GM19023 (cell line): ENCODE data around the gene CXCL13.
"Not testable (repeated sequence)": the region's sequence is repeated elsewhere in the genome, so short reads cannot be mapped to it uniquely, and the experiment has no call there.

Source experiments
- ATAC-seq: cut with Tn5 transposase; IDR thresholded peaks from one replicate; pipeline ENCODE4 v1.9.1; 2021; ENCODE audit warnings: mild to moderate bottlenecking, moderate library complexity; ENCODE audit not compliant: unreplicated experiment

CXCL13 gene, protein sequence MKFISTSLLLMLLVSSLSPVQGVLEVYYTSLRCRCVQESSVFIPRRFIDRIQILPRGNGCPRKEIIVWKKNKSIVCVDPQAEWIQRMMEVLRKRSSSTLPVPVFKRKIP

DNA sequence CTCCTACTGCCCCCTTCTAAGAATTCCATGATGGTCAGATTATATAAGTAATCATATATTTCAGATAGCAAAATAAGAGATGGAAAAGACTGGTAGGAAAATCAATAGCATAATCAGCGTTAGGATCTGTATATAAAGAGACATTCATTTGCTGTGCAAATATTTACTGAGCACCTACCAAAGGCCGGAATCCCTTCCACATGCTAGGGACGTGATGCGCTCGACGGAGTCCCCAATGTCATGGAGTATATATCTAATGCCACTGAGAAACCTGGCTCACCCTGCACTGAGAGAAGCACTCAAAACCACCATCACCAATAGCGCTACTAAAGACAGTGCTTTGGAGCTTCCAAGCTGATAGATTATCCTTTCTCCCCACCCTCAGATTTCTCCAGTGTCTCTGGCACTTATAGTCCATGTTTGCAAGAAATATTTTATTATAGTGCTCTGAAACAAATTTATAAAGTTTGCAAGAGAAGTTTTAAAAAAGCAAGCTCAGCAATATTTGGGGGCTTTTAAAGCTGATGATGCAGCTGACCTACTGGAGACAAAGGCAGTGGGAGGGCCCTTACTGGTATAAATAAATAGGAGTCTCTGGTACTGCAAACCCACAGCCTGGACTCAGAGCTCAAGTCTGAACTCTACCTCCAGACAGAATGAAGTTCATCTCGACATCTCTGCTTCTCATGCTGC, at the start of gene CXCL13:
CXCL13 (plus strand) TSS at position 611 of the 693 bp plus-strand sequence; CDS start at position 657, 46 bp downstream.
- ATAC-seq, result no peak

DNA sequence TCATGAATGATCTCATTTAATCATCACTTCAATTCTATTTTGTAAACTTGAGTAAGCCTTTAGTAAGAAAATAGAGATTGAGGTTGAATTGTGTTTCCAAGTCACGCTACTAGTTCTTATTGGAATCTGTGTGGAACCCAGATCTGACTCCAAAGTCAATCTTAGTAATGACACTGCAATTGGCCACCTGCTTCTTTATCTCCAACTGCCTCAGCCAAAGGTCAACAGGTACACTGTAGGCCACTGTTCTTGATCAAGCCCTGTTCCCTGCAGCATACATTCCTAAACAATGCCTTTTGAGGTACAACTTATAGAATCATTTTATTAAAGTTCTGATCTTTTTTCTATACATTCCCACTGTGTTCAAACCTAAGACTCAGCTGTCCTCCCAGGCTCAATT, 45.5 kb upstream of the CXCL13 start:
- no peak for ATAC-seq

DNA sequence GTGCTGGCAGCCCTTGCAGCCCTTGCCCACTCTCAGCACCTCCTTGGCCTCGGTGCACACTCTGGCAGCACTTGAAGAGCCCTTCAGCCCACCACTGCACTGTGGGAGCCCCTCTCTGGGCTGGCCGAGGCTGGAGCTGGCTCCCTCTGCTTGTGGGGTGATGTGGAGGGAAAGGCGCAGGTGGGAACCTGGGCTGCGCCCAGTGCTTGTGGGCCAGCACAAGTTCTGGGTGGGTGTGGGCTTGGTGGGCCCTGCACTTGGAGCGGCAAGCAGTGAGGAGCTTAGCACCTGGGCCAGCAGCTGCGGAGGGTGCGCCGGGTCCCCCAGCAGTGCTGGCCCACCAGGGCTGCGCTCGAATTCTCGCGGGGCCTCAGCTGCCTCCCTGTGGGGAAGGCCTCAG, 43.9 kb upstream of the CXCL13 start:
- not testable (repeated sequence) for ATAC-seq

DNA sequence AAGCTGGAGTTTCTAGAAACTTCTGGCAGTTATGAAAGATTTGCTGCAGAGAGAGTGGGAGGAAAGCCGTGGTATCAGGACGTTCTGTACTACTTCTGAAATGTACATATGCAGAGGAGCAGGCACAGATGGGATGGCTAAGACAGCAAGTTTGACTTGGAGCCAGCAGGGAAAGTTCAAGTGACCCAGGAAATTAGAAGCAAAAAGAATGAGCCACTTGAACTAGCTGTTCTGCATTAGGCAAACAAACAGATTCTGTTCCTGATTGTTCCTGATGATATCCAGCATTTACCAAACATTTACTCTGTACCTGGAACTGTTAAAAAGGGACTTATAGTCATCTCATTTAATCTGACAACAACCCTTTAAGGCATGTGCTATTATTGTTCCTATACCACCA, 41.4 kb upstream of the CXCL13 start:
- no peak for ATAC-seq

DNA sequence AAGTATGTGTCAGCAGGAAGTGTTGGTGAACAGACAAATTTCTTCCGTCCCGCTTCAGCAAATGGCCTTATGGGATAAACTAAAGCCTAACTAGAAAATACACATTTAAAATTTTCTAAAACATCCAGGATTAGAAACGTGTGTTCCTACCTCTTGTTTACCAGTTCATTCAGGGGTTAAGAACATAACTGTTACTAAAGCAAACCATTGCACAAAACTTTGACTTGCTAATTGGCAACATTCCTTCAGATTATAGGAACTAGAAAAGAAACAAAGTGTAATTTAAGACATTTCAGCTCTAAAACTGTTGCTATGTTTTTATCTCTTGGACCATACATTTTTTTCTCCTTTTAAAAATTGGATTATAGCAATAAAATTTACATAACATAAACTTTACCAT, 39.5 kb upstream of the CXCL13 start:
- no peak for ATAC-seq

DNA sequence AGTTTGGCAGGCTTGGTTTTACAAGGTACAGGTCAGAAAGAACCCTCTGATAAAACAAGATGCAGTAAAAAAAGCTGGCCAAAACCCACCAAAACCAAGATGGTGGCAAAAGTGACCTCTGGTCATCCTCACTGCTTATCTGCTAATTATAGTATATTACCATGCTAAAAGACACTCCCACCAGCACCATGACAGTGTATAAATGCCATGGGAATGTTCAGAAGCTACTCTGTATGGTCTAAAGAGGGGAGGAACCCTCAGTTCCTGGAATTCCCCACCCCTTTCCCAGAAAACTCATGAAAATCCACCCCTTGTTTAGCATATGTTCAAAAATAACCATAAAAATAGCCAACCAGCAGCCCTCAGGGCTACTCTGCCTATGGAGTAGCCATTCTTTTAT, 38.1 kb upstream of the CXCL13 start:
- no peak for ATAC-seq

DNA sequence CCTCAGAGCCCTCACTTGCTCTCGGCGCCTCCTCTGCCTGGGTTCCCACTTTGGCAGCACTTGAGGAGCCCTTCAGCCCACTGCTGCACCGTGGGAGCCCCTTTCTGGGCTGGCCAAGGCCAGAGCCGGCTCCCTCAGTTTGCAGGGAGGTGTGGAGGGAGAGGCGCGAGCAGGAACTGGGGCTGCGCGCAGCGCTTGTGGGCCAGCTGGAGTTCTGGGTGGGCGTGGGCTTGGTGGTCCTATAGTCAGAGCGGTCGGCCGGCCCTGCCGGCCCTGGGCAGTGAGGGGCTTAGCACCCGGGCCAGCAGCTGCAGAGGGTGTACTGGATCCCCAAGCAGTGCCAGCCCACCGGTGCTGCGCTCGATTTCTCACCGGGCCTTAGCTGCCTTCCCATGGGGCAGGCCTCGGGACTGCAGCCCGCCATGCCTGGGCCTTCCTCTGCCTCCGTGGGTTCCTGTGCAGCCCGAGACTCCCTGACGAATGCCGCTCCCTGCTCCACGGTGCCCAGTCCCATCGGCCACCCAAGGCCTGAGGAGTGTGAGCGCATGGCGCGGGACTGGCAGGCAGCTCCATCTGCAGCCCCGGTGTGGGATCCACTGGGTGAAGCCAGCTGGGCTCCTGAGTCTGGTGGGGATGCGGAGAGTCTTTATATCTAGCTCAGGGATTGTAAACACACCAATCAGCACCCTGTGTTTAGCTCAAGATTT, 35.0 kb upstream of the CXCL13 start:
- ATAC-seq, result not testable (repeated sequence)

DNA sequence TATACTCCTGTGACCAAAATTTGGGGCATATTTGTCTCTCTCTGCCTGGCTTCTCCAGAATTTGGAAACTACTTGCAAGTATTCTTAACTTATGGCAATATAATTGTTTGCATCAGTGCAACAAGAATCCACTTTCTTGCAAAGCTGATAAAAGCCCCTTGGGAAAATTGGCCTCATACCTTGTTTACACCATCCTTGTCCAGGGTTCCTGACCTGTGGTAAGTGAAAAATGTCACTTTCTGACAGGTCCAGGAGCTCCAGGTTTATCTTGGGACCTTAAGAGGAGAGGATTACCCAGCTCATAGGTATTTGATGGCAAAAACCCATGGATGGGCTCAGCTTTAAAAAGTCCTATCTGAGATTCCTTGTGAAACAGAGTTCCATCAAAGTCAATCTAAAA, 29.3 kb upstream of the CXCL13 start:
- ATAC-seq, result no peak

DNA sequence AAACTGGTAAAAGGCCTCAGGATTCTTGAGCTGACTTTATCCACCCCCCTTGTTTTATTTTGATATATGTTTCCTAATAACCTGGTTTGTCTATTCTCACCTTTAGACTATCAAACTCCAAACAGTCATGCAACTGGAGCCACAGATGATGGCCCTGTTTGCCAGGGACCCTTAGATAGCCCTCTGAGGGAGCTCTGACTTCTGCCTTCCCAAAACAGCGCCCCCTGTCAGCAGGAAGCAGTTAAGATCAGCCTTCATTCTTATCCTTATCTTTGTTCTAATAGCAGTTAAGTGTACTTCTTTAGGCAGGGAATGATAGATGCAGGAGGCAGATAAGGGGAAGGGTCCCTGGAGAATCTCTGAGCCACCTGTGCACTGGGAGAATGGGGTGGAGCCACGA, 27.5 kb upstream of the CXCL13 start:
- no peak for ATAC-seq

DNA sequence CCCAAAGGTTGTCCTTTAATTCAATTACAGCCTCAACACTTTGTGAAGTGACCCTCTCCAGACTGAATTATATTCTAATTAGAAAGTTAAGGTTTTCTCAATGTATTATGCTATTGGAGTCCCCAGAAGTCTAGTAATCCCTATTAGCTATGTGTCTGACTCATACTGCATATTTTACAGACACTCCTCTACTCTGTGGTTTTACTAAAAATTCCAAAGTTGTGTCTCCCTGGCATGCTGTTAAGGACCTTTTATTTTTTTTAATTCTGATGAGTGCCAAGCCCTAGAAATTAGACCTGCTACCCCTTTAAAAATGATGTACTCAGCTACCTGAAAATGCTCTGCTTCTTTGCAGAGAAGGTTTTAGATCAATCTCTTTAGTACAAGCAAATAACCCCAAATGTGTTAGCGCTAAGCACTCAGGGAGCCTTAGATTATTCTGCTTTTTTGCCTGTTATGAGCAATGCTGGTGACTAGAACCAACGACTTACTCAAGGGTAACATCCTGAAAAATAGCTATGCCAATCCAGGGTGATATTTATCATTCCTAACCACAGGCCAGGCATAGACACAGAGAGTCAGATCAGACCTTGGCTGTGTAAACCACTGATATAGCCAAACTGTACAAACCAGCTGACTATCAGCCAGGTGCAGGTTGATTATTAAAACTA, 26.1 kb upstream of the CXCL13 start:
- ATAC-seq, result no peak

DNA sequence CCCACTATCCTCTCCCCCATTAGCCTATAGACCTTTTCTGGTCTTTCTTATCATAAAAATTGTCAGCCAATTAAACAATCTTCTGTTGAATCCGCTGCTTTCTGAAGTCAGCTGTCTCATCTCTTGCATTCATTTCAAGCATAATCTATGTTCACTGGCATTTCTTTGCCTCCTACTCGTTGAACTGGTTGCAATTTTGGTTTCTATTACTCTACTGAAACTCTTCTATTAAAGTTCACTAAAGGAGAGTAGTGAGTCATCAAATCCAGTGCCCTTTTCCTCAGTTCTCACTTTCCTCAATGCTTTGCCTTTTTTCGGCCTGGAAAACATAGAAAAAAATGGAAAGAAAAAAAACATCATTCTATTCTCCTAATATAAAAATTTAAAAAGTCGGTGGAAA, 23.9 kb upstream of the CXCL13 start:
- ATAC-seq, result peak; percentile 58

DNA sequence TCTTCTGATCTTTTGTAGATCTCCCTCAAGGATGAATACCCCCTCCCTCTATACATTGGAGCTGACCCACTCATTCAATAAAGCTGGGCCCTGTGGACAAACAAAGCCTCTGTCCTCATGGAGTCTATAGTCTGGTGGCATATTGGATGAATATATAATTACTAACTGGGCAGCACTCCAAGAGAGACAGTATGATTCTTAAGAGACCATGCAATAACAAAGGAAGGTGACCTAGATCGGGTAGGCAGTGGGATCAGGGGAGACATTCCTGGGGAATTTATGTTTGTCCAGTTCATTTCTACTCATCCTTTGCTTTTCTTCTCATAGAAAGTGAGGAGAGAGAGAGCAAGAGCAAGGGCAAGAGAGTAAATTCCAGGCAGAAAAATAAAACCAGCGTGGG, 23.5 kb upstream of the CXCL13 start:
- ATAC-seq, result no peak

DNA sequence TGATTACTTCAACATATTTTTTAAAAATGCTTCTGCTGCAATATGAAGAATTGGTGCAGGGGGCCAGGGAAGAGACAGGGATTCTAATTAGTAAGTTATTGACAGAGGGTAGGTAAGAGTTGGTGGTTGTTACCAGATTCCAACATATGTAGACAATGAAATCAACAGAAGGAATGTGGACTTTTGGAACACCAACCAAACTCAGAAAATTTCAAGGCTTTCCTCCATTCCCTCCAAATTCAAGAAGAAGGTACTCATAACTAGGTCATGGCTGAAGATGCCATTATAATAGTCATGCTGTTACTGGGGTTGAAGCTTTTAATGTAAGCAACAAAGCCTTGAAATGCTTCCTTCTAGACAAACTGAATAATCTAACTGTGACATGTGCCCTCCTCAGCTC, 22.9 kb upstream of the CXCL13 start:
- no peak for ATAC-seq

DNA sequence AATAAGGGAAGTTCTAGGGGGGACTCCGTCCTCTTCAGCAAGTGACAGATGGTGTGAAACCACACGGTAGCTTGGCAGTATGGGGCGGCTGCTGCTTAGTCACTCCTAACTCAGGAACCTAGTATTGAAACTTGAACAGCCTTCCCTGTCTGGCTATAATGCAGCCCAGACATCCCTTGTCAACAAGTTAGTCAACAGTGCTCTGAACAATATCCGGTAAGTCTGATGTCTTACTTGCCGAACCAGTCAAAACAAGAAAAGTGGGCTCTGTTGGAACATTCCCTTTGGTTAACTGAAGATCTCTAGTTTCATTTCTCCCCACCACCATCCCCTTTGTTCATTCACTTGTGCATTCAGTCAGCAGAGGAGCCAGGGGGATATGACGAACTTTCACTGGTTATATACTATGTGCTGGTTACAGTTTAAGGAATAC, 18.7 kb upstream of the CXCL13 start:
- peak; percentile 97 for ATAC-seq

DNA sequence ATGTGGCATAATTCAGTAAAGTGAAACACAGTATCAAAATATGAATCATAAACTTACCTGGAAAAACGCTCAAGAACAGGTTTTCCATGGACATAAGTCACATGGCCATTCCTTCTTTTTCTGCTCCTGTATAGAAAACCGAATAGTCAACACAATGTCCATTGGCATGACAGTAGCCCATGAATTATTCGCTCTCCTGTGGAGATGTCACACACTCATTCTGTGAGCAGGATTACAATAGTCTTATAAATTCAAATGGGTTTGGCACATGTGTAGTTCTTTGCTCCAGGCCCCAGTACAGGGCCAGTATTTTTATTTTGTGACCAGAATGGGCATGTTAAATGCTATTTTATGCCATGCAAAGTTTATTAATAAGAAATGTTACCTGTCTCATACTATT, 15.1 kb upstream of the CXCL13 start:
- no peak for ATAC-seq

DNA sequence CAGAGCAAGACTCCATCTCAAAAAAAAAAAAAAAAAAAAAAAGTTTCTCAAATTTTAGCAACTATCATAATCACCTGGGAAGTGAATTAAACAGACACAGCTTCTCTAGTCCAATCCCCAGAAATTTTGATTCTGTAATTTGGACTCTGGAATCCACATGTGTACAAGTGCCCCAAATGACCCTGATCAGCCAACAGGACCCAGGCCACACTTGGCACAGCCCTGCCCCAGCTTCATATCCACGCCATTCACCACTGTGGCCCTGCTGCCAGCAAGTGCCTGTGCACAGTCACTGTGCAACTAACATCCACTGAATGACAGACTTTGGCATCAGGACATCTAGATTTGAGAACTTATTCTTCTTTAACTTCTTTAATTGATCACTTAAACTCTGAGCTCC, 14.1 kb upstream of the CXCL13 start:
- no peak for ATAC-seq

DNA sequence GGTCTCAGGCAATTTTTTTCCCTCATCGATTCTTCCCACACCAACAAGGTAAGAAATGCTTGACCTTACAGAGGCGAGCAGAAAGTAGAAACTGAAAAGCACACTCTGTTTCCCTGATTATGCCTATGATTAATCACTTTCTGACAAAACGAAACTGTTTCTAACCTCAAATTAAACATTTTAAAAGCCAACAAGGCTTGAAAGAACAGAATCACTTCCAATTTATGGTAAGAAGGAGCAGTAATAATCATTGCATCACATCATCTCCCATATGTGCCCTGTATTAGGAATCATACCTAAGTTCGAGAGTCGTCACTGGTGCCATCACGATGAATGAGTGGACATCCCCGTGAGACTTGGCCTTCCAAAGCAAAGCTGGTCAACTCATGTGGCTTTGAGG, 12.5 kb upstream of the CXCL13 start:
- ATAC-seq, result no peak

DNA sequence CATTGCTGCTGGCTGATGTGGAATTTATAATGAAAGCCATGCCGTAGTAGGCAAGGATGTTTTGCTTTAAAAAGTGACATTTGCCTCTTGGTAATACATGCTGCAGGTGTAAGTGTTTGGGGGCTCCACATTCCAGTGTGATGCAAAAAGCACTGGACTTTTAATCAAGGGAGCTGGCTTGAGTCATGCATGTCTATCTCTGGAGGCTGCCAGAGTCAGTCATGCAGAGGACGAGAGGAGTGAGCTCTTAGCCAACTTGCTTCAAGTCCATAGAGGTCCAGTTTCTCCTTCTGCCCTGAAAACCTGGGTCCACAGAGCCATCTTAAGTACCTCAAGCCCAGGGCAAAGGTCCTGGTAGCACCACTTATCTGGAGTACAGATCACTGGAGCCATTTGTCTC, 11.6 kb upstream of the CXCL13 start:
- ATAC-seq, result no peak

DNA sequence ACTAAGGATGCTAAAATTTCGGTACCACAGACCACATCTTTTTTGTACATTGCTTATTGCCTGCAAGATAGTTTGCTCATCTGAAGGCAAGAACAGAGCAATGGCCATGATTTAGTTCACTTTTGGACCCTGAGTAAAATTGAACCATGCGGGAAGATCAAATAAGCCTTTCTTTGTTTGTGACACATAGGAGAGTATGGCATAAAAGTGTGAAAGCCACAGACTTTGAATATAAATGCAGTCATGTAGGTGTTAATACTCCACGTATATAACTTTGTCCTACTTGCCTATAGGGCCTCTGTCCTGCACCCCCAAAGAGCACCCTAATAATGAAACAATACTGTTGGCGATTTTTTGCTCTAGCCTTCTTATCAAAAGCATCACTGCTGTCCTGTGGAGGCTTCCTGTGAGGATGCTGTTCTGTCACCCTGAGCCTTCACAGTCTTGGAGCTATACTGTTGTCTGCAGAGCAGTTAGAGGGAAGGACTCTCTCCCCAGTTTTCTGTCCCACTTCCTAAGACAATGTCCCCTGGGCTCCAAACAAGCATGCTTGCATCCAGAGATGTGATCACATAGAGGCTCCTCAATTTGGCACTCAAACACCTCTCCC, 10.2 kb upstream of the CXCL13 start:
- no peak for ATAC-seq

DNA sequence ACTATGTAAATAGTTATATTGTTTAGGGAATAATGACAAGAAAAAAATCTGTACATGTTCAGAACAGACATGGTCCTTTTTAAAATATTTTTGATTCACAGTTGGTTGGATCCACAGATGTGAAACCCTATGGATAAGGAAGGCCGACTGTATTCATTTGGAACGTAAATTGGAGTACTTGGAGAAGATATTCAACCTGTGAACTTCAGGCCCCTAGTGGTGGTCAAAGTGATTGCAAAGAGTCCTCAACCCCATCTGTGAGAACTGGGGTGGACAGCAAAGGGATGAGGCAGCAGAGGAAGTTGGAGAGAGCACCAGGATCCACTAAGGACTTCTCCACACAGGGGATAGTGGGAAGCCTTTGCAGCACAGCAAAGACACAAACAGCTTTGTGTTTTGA, 6.2 kb upstream of the CXCL13 start:
- no peak for ATAC-seq
